Measurements from ENCODE around the gene RHBDD3. TPM values are rescaled to one million over a fixed set of nuclear protein-coding genes. Genes with fewer than 3 reads are reported as not detected.

The RHBDD3 gene
- total RNA-seq, 1 experiment from 2014 or later = 49.6 TPM

GRCh38 chr22:29215012-29215860 lies 52.5 kb downstream of the RHBDD3 start:
- peaks cover 3% of the 10 kb centered on the region for H3K4me1 ChIP-seq (ENCODE audit: control insufficient read depth, insufficient read depth, low read length)
- in situ Hi-C loops (cut with HindIII; ENCODE audit: low pct_unique_long_range_greater_than_20kb, low sequenced_read_pairs) (no loop called here), intact Hi-C loops (cut with micrococcal nuclease; ENCODE audit: unreplicated experiment) (no loop called here)
- no peaks in the 10 kb centered on the region for H3K27me3 ChIP-seq (ENCODE audit: control insufficient read depth, insufficient read depth, low read length)
- DNase-seq (ENCODE audit: low read depth, low spot score) (no peak), ATAC-seq (no peak)
- H3K9me3 ChIP-seq (ENCODE audit: control insufficient read depth, insufficient read depth, low read depth, low read length) = no peaks in the 10 kb centered on the region
- no TSS peak for BruUV-seq (replicated peaks)
- POLR2A ChIA-PET = no interaction called here
- H3K36me3 ChIP-seq (ENCODE audit: control insufficient read depth, insufficient read depth, low read length) = no peaks in the 10 kb centered on the region
- TF ChIP-seq REST (IDR thresholded peaks at IDR 0.05; ENCODE audit: insufficient read depth in 1 of 2, low read depth in 2 of 2, low read length in 1 of 2) = no peak
- TF ChIP-seq POLR2AphosphoS5 (IDR thresholded peaks at IDR 0.05; ENCODE audit: low read depth, low read length) = no peak
- TF ChIP-seq TCF7L2 (IDR thresholded peaks at IDR 0.05; ENCODE audit: low read depth, low read length) = no peak
- no peak for TF ChIP-seq SIN3A (IDR thresholded peaks at IDR 0.05; ENCODE audit: borderline replicate concordance, insufficient read depth, low read depth, low read length)
- no peak for TF ChIP-seq CTCF (IDR thresholded peaks at IDR 0.05)
- CTCF ChIA-PET = no interaction called here
- no peak overlapping the region for H3K27ac ChIP-seq (ENCODE audit: low read length)
- H3K4me3 ChIP-seq (ENCODE audit: low read depth in 2 of 2, low read length in 2 of 2) = no peak overlapping the region

- in situ Hi-C loops (cut with HindIII; ENCODE audit: low pct_unique_long_range_greater_than_20kb, low sequenced_read_pairs) (no loop called here), intact Hi-C loops (cut with micrococcal nuclease; ENCODE audit: unreplicated experiment) (no loop called here)
- Histone ChIP-seq H3K27me3 (ENCODE audit: control insufficient read depth, insufficient read depth, low read length) (no peaks in the 10 kb centered on the region), H3K9me3 (ENCODE audit: control insufficient read depth, insufficient read depth, low read depth, low read length) (no peaks in the 10 kb centered on the region), H3K36me3 (ENCODE audit: control insufficient read depth, insufficient read depth, low read length) (no peaks in the 10 kb centered on the region), H3K4me1 (ENCODE audit: control insufficient read depth, insufficient read depth, low read length) (no peaks in the 10 kb centered on the region), H3K4me3 (ENCODE audit: low read depth in 2 of 2, low read length in 2 of 2) (no peak overlapping the region), H3K27ac (ENCODE audit: low read length) (no peak overlapping the region)
- CTCF ChIA-PET = no interaction called here
- no peak for TF ChIP-seq SIN3A (IDR thresholded peaks at IDR 0.05; ENCODE audit: borderline replicate concordance, insufficient read depth, low read depth, low read length)
- TF ChIP-seq CTCF (IDR thresholded peaks at IDR 0.05) = no peak
- TF ChIP-seq TCF7L2 (IDR thresholded peaks at IDR 0.05; ENCODE audit: low read depth, low read length) = no peak
- no peak for TF ChIP-seq REST (IDR thresholded peaks at IDR 0.05; ENCODE audit: insufficient read depth in 1 of 2, low read depth in 2 of 2, low read length in 1 of 2)
- POLR2A ChIA-PET = no interaction called here
- DNase-seq (ENCODE audit: low read depth, low spot score) (no peak), ATAC-seq (no peak)
- BruUV-seq (replicated peaks) = no TSS peak
Observed at GRCh38 chr22:29214232-29214631, 53.5 kb downstream of the RHBDD3 start.

Measured in Panc1 (cell line).